GM19238 (cell line): ENCODE data around the gene ACYP1.
"Not testable (repeated sequence)": the region's sequence is repeated elsewhere in the genome, so short reads cannot be mapped to it uniquely, and the experiment has no call there.

Experiments
- DNase-seq: peaks from one replicate; pipeline ENCODE4 v3.0.0; 2011; ENCODE audit warnings: low spot score; ENCODE audit not compliant: insufficient read length

ACYP1 gene

GRCh38 chr14:75068294-75069120 is 4.7 kb upstream of the ACYP1 start:
- DNase-seq, result no peak

- DNase-seq, result not testable (repeated sequence)
These were observed 3.9 kb upstream of the ACYP1 start for GRCh38 chr14:75067765-75068164.

- no peak for DNase-seq
These were observed 3.4 kb upstream of the ACYP1 start for GRCh38 chr14:75067212-75067611.

- no peak for DNase-seq
These were observed 2.9 kb upstream of the ACYP1 start for GRCh38 chr14:75066691-75067090.

- no peak for DNase-seq
These were observed 362 bp upstream of the ACYP1 start for GRCh38 chr14:75064205-75064567.

- no peak for DNase-seq
These were observed 811 bp downstream of the ACYP1 start for GRCh38 chr14:75063013-75063412.

GRCh38 chr14:75060420-75060819 is 3.4 kb downstream of the ACYP1 start:
- DNase-seq, result no peak

GRCh38 chr14:75059642-75060041 is 4.2 kb downstream of the ACYP1 start:
- no peak for DNase-seq

- DNase-seq, result no peak
These were observed 9.4 kb downstream of the ACYP1 start for GRCh38 chr14:75054421-75054820.

- no peak for DNase-seq
These were observed 10.2 kb downstream of the ACYP1 start for GRCh38 chr14:75053396-75054291.

- DNase-seq, result no peak
These were observed 12.3 kb downstream of the ACYP1 start for GRCh38 chr14:75051556-75051899.

- peak; percentile 76 for DNase-seq
These were observed 12.8 kb downstream of the ACYP1 start, which contains the start of gene MLH3 for GRCh38 chr14:75050852-75051555. TSS of gene MLH3 (minus strand) at chr14:75051467. CDS start at chr14:75049655, 1,812 bp downstream.

GRCh38 chr14:75049731-75050201 is 14.1 kb downstream of the ACYP1 start:
- no peak for DNase-seq

- DNase-seq, result no peak
These were observed 14.7 kb downstream of the ACYP1 start for GRCh38 chr14:75049136-75049535.

- no peak for DNase-seq
These were observed 15.7 kb downstream of the ACYP1 start for GRCh38 chr14:75048101-75048500.

GRCh38 chr14:75047506-75047905 is 16.3 kb downstream of the ACYP1 start:
- no peak for DNase-seq

GRCh38 chr14:75046899-75047298 is 16.9 kb downstream of the ACYP1 start:
- no peak for DNase-seq

GRCh38 chr14:75046275-75046674 is 17.5 kb downstream of the ACYP1 start:
- no peak for DNase-seq

GRCh38 chr14:75044752-75045151 is 19.1 kb downstream of the ACYP1 start:
- no peak for DNase-seq

GRCh38 chr14:75044322-75044721 is 19.5 kb downstream of the ACYP1 start:
- DNase-seq, result no peak

- no peak for DNase-seq
These were observed 21.8 kb downstream of the ACYP1 start for GRCh38 chr14:75042035-75042434.

- DNase-seq, result no peak
These were observed 22.2 kb downstream of the ACYP1 start for GRCh38 chr14:75041613-75042012.
